ENCODE results near the gene MGAT4B. TPM values are rescaled to one million over a fixed set of nuclear protein-coding genes. Genes with fewer than 3 reads are reported as not detected.

The MGAT4B gene
- total RNA-seq, 1 experiment from 2014 or later: 148 TPM

DNA sequence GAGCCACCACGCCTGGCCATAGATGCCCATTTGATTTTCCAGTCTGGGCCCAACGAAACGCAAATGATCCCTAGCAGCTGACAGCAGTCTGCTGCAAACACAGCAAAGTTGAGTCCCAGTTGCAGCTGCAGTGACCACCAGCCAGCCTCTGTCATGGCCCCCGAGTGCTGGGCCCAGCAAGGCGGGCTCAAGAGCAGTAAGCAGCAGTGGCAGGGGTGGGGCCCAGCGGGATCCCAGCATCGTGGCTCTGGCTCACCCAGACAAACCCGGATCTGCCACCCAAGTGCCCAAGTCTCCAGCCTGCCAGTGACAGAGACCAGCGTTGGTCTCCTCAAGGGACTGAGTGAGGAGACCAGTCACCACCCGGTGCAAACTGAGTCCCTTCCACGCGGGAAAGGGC lies 19.8 kb downstream of the MGAT4B start:
- Histone ChIP-seq H2AFZ (ENCODE audit: low read depth, low read length, poor library complexity, severe bottlenecking) (no peak overlapping the region), H3K27ac (ENCODE audit: low read depth, low read length) (no peak overlapping the region), H3K79me2 (ENCODE audit: insufficient read depth, low read length) (no peaks in the 10 kb centered on the region), H3K9me2 (ENCODE audit: insufficient read depth) (no peaks in the 10 kb centered on the region), H3K4me3 (replicated peaks in 1 of 2; ENCODE audit: low read depth in 1 of 2, low read length in 2 of 2) (no peak overlapping the region), H3K9ac (ENCODE audit: low read length) (no peak overlapping the region), H3K4me2 (ENCODE audit: low read length) (no peak overlapping the region), H3K9me3 (ENCODE audit: control insufficient read depth in 1 of 2, insufficient read depth in 1 of 2, low read depth in 1 of 2, low read length in 2 of 2) (no peaks in the 10 kb centered on the region), H3K27me3 (ENCODE audit: insufficient read depth, low read length) (no peaks in the 10 kb centered on the region), H4K20me1 (ENCODE audit: insufficient read depth) (no peaks in the 10 kb centered on the region; the same call in 1 of the 2 replicates), H3K36me3 (ENCODE audit: control insufficient read depth in 1 of 2, insufficient read depth in 2 of 2, low read length in 2 of 2) (no peaks in the 10 kb centered on the region), H3K4me1 (ENCODE audit: control insufficient read depth in 1 of 2, insufficient read depth in 2 of 2, low read length in 2 of 2) (no peaks in the 10 kb centered on the region)
- intact Hi-C loops (cut with micrococcal nuclease): no loop called here
- TF ChIP-seq, protein P1, sequence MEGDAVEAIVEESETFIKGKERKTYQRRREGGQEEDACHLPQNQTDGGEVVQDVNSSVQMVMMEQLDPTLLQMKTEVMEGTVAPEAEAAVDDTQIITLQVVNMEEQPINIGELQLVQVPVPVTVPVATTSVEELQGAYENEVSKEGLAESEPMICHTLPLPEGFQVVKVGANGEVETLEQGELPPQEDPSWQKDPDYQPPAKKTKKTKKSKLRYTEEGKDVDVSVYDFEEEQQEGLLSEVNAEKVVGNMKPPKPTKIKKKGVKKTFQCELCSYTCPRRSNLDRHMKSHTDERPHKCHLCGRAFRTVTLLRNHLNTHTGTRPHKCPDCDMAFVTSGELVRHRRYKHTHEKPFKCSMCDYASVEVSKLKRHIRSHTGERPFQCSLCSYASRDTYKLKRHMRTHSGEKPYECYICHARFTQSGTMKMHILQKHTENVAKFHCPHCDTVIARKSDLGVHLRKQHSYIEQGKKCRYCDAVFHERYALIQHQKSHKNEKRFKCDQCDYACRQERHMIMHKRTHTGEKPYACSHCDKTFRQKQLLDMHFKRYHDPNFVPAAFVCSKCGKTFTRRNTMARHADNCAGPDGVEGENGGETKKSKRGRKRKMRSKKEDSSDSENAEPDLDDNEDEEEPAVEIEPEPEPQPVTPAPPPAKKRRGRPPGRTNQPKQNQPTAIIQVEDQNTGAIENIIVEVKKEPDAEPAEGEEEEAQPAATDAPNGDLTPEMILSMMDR (IDR thresholded peaks at IDR 0.05 in 2 of 3, conservative IDR thresholded peaks at IDR 0.05 in 1 of 3; ENCODE audit: borderline replicate concordance in 1 of 3, insufficient read depth in 1 of 3, low read depth in 2 of 3, low read length in 2 of 3): no peak
- TF ChIP-seq FOSL1 (IDR thresholded peaks at IDR 0.05; ENCODE audit: low read depth) (no peak), POLR2AphosphoS5 (IDR thresholded peaks at IDR 0.05; ENCODE audit: low read depth, low read length) (no peak), CBX3 (IDR thresholded peaks at IDR 0.05; ENCODE audit: low read depth) (no peak), POLR2A (IDR thresholded peaks at IDR 0.05; ENCODE audit: borderline replicate concordance, extremely low read depth, insufficient read depth, insufficient read length) (no peak), EGR1 (IDR thresholded peaks at IDR 0.05; ENCODE audit: low read depth) (no peak), ZNF274 (IDR thresholded peaks at IDR 0.05; ENCODE audit: low read depth, low read length) (no peak), RAD21 (IDR thresholded peaks at IDR 0.05; ENCODE audit: low read depth) (no peak), CEBPB (IDR thresholded peaks at IDR 0.05; ENCODE audit: low read depth) (no peak), SRF (IDR thresholded peaks at IDR 0.05; ENCODE audit: low read depth) (no peak), ELF1 (IDR thresholded peaks at IDR 0.05; ENCODE audit: borderline replicate concordance, low read depth) (no peak), EZH2phosphoT487 (IDR thresholded peaks at IDR 0.05; ENCODE audit: borderline replicate concordance) (no peak), EZH2 (IDR thresholded peaks at IDR 0.05) (no peak), SP1 (IDR thresholded peaks at IDR 0.05; ENCODE audit: low read depth) (no peak), JUND (IDR thresholded peaks at IDR 0.05) (no peak)
- TF ChIP-seq, protein P2, sequence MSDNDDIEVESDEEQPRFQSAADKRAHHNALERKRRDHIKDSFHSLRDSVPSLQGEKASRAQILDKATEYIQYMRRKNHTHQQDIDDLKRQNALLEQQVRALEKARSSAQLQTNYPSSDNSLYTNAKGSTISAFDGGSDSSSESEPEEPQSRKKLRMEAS (IDR thresholded peaks at IDR 0.05): no peak
- TF ChIP-seq, protein P3, sequence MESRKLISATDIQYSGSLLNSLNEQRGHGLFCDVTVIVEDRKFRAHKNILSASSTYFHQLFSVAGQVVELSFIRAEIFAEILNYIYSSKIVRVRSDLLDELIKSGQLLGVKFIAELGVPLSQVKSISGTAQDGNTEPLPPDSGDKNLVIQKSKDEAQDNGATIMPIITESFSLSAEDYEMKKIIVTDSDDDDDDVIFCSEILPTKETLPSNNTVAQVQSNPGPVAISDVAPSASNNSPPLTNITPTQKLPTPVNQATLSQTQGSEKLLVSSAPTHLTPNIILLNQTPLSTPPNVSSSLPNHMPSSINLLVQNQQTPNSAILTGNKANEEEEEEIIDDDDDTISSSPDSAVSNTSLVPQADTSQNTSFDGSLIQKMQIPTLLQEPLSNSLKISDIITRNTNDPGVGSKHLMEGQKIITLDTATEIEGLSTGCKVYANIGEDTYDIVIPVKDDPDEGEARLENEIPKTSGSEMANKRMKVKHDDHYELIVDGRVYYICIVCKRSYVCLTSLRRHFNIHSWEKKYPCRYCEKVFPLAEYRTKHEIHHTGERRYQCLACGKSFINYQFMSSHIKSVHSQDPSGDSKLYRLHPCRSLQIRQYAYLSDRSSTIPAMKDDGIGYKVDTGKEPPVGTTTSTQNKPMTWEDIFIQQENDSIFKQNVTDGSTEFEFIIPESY (IDR thresholded peaks at IDR 0.05; ENCODE audit: extremely low read depth, insufficient replicate concordance, low read length): no peak
- TF ChIP-seq, protein P4, sequence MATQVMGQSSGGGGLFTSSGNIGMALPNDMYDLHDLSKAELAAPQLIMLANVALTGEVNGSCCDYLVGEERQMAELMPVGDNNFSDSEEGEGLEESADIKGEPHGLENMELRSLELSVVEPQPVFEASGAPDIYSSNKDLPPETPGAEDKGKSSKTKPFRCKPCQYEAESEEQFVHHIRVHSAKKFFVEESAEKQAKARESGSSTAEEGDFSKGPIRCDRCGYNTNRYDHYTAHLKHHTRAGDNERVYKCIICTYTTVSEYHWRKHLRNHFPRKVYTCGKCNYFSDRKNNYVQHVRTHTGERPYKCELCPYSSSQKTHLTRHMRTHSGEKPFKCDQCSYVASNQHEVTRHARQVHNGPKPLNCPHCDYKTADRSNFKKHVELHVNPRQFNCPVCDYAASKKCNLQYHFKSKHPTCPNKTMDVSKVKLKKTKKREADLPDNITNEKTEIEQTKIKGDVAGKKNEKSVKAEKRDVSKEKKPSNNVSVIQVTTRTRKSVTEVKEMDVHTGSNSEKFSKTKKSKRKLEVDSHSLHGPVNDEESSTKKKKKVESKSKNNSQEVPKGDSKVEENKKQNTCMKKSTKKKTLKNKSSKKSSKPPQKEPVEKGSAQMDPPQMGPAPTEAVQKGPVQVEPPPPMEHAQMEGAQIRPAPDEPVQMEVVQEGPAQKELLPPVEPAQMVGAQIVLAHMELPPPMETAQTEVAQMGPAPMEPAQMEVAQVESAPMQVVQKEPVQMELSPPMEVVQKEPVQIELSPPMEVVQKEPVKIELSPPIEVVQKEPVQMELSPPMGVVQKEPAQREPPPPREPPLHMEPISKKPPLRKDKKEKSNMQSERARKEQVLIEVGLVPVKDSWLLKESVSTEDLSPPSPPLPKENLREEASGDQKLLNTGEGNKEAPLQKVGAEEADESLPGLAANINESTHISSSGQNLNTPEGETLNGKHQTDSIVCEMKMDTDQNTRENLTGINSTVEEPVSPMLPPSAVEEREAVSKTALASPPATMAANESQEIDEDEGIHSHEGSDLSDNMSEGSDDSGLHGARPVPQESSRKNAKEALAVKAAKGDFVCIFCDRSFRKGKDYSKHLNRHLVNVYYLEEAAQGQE (IDR thresholded peaks at IDR 0.05; ENCODE audit: low read depth): no peak
- BruUV-seq (replicated peaks): no TSS peak
- DNase-seq (ENCODE audit: low read depth, low spot score) (no peak), ATAC-seq (no peak)
- RAD21 ChIA-PET (ENCODE audit: low non-redundant PET in 1 of 2, low total read pairs in 2 of 2, uncharacterized antibody in 2 of 2, unreplicated experiment in 2 of 2): no interaction called here
- CTCF ChIA-PET: no interaction called here
- POLR2A ChIA-PET: no interaction called here

All from HCT116 (cell line).